GM12878 (cell line): ENCODE data around the gene ITGA11. TPM values are rescaled to one million over a fixed set of nuclear protein-coding genes. Genes with fewer than 3 reads are reported as not detected.

Source experiments
- ATAC-seq: fragments of 200-7000 bp; cut with Tn5 transposase; 3 replicates; pipeline ENCODE4 v1.9.1; 2020; ENCODE audit warnings: mild to moderate bottlenecking, moderate library complexity
- BruUV-seq: library from RNA; stranded (reverse); fragments of 400-500 nt; replicated peaks from 2 replicates; lab custom pipeline; 2021; lab: Mats Ljungman, UMichigan
- CTCF ChIA-PET: fragments of 300-600 bp; sonication (Branson Sonifier 250); formaldehyde crosslinking; extraction: SDS; loops from one replicate; lab custom pipeline; 2021; ENCODE audit warnings: inconsistent platforms; lab: Yijun Ruan, JAX
- POLR2A ChIA-PET: fragments of 350-600 bp; formaldehyde crosslinking; extraction: SDS; loops from one replicate; lab custom pipeline; 2021; ENCODE audit warnings: inconsistent platforms; lab: Charles Lee
- RAD21 ChIA-PET: fragments of 300-600 bp; sonication (Branson Sonifier 250); formaldehyde crosslinking; loops from one replicate; lab custom pipeline; 2023; ENCODE audit warnings: antibody characterized with exemption; ENCODE audit not compliant: unreplicated experiment; lab: Charles Lee
- SMC1A ChIA-PET: fragments of 300-600 bp; sonication (Branson Sonifier 250); formaldehyde crosslinking; loops from one replicate; lab custom pipeline; 2023; ENCODE audit not compliant: unreplicated experiment, uncharacterized antibody; lab: Charles Lee
- DNase-seq: peaks from one replicate; pipeline ENCODE4 v3.0.0-alpha.2; 2011; ENCODE audit warnings: low read depth, low spot score
- FAIRE-seq: peaks from 3 replicates; lab custom pipeline; 2011; peaks lifted over from hg19 to GRCh38; lab: Jason Lieb, UNC
- H2AFZ ChIP-seq: 2 replicates; pipeline ENCODE4 v1.6.0; 2011; ENCODE audit warnings: low read depth, low read length, control low read depth; ENCODE audit not compliant: control insufficient read depth
- H3K27ac ChIP-seq: 2 replicates; pipeline ENCODE4 v1.5.1; 2011; ENCODE audit warnings: control low read depth; ENCODE audit not compliant: control insufficient read depth, insufficient read depth
- H3K27me3 ChIP-seq, 2 experiments: replicated peaks in 1 of 2; 2 replicates each; pipeline versions ENCODE4 v1.6.0 to v1.6.1; 2011; ENCODE audit warnings: low read length in 1 of 2; ENCODE audit not compliant: control insufficient read depth in 2 of 2, insufficient read depth in 2 of 2
- H3K36me3 ChIP-seq, 2 experiments: 2 replicates each; pipeline ENCODE4 v1.5.1; 2011; ENCODE audit warnings: low read length in 1 of 2; ENCODE audit not compliant: control insufficient read depth in 2 of 2, insufficient read depth in 2 of 2
- H3K4me1 ChIP-seq: 2 replicates; pipeline ENCODE4 v1.6.1; 2011; ENCODE audit warnings: mild to moderate bottlenecking, low read length, moderate library complexity, mixed read lengths; ENCODE audit not compliant: control insufficient read depth, insufficient read depth
- H3K4me2 ChIP-seq: 2 replicates; pipeline ENCODE4 v1.6.0; 2011; ENCODE audit warnings: control low read depth; ENCODE audit not compliant: control insufficient read depth, insufficient read depth
- H3K4me3 ChIP-seq: fragments of 200-600 bp; sonication (generic); 2 replicates; pipeline ENCODE4 v1.5.1; 2016
- H3K79me2 ChIP-seq: 2 replicates; pipeline ENCODE4 v1.6.0; 2011; ENCODE audit warnings: low read length; ENCODE audit not compliant: control insufficient read depth, insufficient read depth
- H3K9ac ChIP-seq: 2 replicates; pipeline ENCODE4 v1.8.0; 2011; ENCODE audit warnings: low read length, control low read depth, mixed read lengths; ENCODE audit not compliant: control insufficient read depth, insufficient read depth
- H3K9me3 ChIP-seq: replicated peaks from 3 replicates; pipeline ENCODE4 v1.5.1; 2011; ENCODE audit warnings: mild to moderate bottlenecking, low read length; ENCODE audit not compliant: control insufficient read depth, insufficient read depth
- H4K20me1 ChIP-seq: 2 replicates; pipeline ENCODE4 v1.6.0; 2011; ENCODE audit not compliant: control insufficient read depth, insufficient read depth
- ATF7 ChIP-seq: fragments of 450-650 bp; IDR thresholded peaks from 2 replicates; pipeline ENCODE4 v1.6.1; 2016; ENCODE audit warnings: low read depth, mild to moderate bottlenecking
- CBX5 ChIP-seq: sonication (generic); IDR thresholded peaks from 2 replicates; pipeline ENCODE4 v1.6.1; 2016; ENCODE audit warnings: low read depth, moderate library complexity, mild to moderate bottlenecking, inconsistent platforms
- CEBPB ChIP-seq, 2 experiments: fragments of 150-350 bp in 1 of 2; IDR thresholded peaks; 2 replicates each; pipeline ENCODE4 v1.6.1; 2012 to 2014; ENCODE audit warnings: low read depth in 2 of 2, low read length in 2 of 2, borderline replicate concordance in 1 of 2, inconsistent platforms in 1 of 2
- CEBPZ ChIP-seq: fragments of 150-350 bp; IDR thresholded peaks from 2 replicates; pipeline ENCODE4 v1.6.1; 2016; ENCODE audit warnings: low read depth, low read length
- CHD2 ChIP-seq: IDR thresholded peaks from 2 replicates; pipeline ENCODE4 v1.6.1; 2011; ENCODE audit warnings: low read depth, low read length, improper control_type of control experiment, borderline replicate concordance
- EP300 ChIP-seq, 2 experiments: fragments of 150-350 bp in 1 of 2; IDR thresholded peaks; 2 replicates each; pipeline ENCODE4 v1.6.1; 2011 to 2012; ENCODE audit warnings: low read depth in 2 of 2, low read length in 2 of 2, borderline replicate concordance in 1 of 2, improper control_type of control experiment in 1 of 2, inconsistent platforms in 1 of 2; ENCODE audit not compliant: control insufficient read depth in 1 of 2
- ESRRA ChIP-seq: IDR thresholded peaks from 2 replicates; pipeline ENCODE4 v1.6.1; 2012; ENCODE audit warnings: mild to moderate bottlenecking, low read length, improper control_type of control experiment
- JUND ChIP-seq: IDR thresholded peaks from 2 replicates; pipeline ENCODE4 v1.6.1; 2012; ENCODE audit warnings: low read depth, mild to moderate bottlenecking, low read length, improper control_type of control experiment, moderate library complexity
- KLF5 ChIP-seq: fragments of 450-650 bp; IDR thresholded peaks from 2 replicates; pipeline ENCODE4 v1.6.1; 2014; ENCODE audit warnings: mild to moderate bottlenecking; ENCODE audit not compliant: partially characterized antibody
- NFXL1 ChIP-seq: fragments of 450-650 bp; IDR thresholded peaks from 2 replicates; pipeline ENCODE4 v1.6.1; 2017; ENCODE audit warnings: antibody characterized with exemption, mild to moderate bottlenecking, borderline replicate concordance
- NRF1 ChIP-seq: conservative IDR thresholded peaks from 2 replicates; pipeline ENCODE4 v1.6.1; 2011; ENCODE audit warnings: mild to moderate bottlenecking, low read depth, low read length, improper control_type of control experiment
- PAX5 ChIP-seq: IDR thresholded peaks from 2 replicates; pipeline ENCODE4 v1.6.1; 2011; ENCODE audit warnings: low read depth, low read length, borderline replicate concordance
- RB1 ChIP-seq: fragments of 450-650 bp; formaldehyde crosslinking; IDR thresholded peaks from 2 replicates; pipeline ENCODE4 v1.6.1; 2017; ENCODE audit warnings: mild to moderate bottlenecking, borderline replicate concordance
- SREBF2 ChIP-seq: IDR thresholded peaks from 2 replicates; pipeline ENCODE4 v1.6.1; 2012; ENCODE audit warnings: mild to moderate bottlenecking, low read length
- STAT3 ChIP-seq: IDR thresholded peaks from 2 replicates; pipeline ENCODE4 v1.6.1; 2011; ENCODE audit warnings: low read depth, low read length, improper control_type of control experiment
- WGBS: methylation state at CpG from one replicate; pipeline ENCODE4 v1.1.6; 2016; ENCODE audit warnings: low lambda C conversion rate; ENCODE audit not compliant: insufficient replicate concordance, insufficient coverage; ENCODE audit errors: missing lambda C conversion rate; 5-methylcytosine and 5-hydroxymethylcytosine counted together
- in situ Hi-C: fragments of 300-500 bp; cut with MboI; formaldehyde crosslinking; loops from 9 replicates; pipeline ENCODE4 v1.14.3; 2018; ENCODE audit warnings: mixed read lengths
- intact Hi-C: fragments of 100-400 bp; cut with micrococcal nuclease; formaldehyde crosslinking; loops from one replicate; pipeline ENCODE4 v1.14.2; 2022; ENCODE audit not compliant: unreplicated experiment
- polyA plus RNA-seq, 11 experiments: library from polyadenylated mRNA; depleted of rRNA in 4 of 11; unstranded in 6 of 11; stranded (reverse) in 5 of 11; fragments of >200 nt; fragmentation: Nextera tagmentation in 4 of 11; fragmentation: Illumina TruSeq in 1 of 11; extraction: Ambion mirVana in 4 of 11; extraction: Trizol in 1 of 11; gene quantifications; 1 replicate in 1 of 11; 2 replicates in 10 of 11; pipeline versions ENCODE4 v1.2.1 to v1.2.3, GENCODE V29; 2011 to 2016; ENCODE audit warnings: inconsistent platforms in 2 of 11, missing spikeins in 2 of 11, low read depth in 1 of 11
- total RNA-seq, 4 experiments: library from RNA; depleted of rRNA in 3 of 4; stranded (reverse); fragments of >200 nt in 3 of 4; fragmentation: Illumina TruSeq in 1 of 4; extraction: Trizol in 1 of 4; gene quantifications; 2 replicates each; pipeline versions ENCODE4 v1.2.1 to v1.2.3, GENCODE V29; 2013 to 2021

Gene ITGA11
- total and polyA plus RNA-seq, 10 of the 15 experiments (the other 5 are each of a cell fraction or from before 2014, with no cell fraction given): under 0.01 to 0.36 (median 0.13) TPM; not detected in 1

GRCh38 chr15:68348606-68349005 is 83.4 kb downstream of the ITGA11 start:
- Histone ChIP-seq H3K4me2 (no peak overlapping the region), H3K27ac (no peak overlapping the region), H3K27me3 (no peaks in the 10 kb centered on the region), H4K20me1 (no peaks in the 10 kb centered on the region), H3K36me3 (no peaks in the 10 kb centered on the region), H3K9me3 (no peaks in the 10 kb centered on the region), H3K79me2 (no peaks in the 10 kb centered on the region), H3K4me1 (no peaks in the 10 kb centered on the region), H3K4me3 (no peak overlapping the region), H2AFZ (no peak overlapping the region), H3K9ac (no peak overlapping the region)
- ChIA-PET POLR2A (no interaction called here), SMC1A (no interaction called here), CTCF (interaction anchor here (1.5 kb wide), 1 partner anchor 42 kb away, joined by 6 read pairs; no protein-coding TSS in a partner anchor), RAD21 (no interaction called here)
- in situ Hi-C loops: no loop called here
- intact Hi-C loops: no loop called here
- TF ChIP-seq NRF1: no peak
- no peak for TF ChIP-seq SREBF2
- TF ChIP-seq NFXL1: no peak
- no peak for TF ChIP-seq JUND
- TF ChIP-seq CEBPB (IDR thresholded peaks at IDR 0.05; ENCODE audit: borderline replicate concordance in 1 of 2, low read depth in 2 of 2, low read length in 2 of 2): no peak
- TF ChIP-seq ESRRA: no peak
- TF ChIP-seq RB1: no peak
- TF ChIP-seq STAT3: no peak
- no peak for TF ChIP-seq CBX5
- no peak for TF ChIP-seq CEBPZ
- no peak for TF ChIP-seq CHD2
- no peak for TF ChIP-seq PAX5
- no peak for TF ChIP-seq EP300 (IDR thresholded peaks at IDR 0.05; ENCODE audit: borderline replicate concordance in 1 of 2, control insufficient read depth in 1 of 2, low read depth in 2 of 2, low read length in 2 of 2)
- no peak for TF ChIP-seq ATF7
- no peak for TF ChIP-seq KLF5
- BruUV-seq: no TSS peak
- WGBS: 14% methylated on average over 7 of the region's 9 CpGs
- FAIRE-seq (no peak), DNase-seq (no peak), ATAC-seq (no peak)
